Activated CD8-positive, alpha-beta memory T cell treated with anti-CD3 and anti-CD28 coated beads for 24 hours (primary cell): Measurements from ENCODE around the gene POTEI.
A peak's percentile ranks its signal among the peaks of the same experiment; 100 is the strongest.
"Not testable (repeated sequence)": the region's sequence is repeated elsewhere in the genome, so short reads cannot be mapped to it uniquely, and the experiment has no call there.

ENCODE experiments used
- DNase-seq: peaks from one replicate; pipeline ENCODE4 v3.0.0-alpha.2; 2020

The POTEI gene

DNA sequence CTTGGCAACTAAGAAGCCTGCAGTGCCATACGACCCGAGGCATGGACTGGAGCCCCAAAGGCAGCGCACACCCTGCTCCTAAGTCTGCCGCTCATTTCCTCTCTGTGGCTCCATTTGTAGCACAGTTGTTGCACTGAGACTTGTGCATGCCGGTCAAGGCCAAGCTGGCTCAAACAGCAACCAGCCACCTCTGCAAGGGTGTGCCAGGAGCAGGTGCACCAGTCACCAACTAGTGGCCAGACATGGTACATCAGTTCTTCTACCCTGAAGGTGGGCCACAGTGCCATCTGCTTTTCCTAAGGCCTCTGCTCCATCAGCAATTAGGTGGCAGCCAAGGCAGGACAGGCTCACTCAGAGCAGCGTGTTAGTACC is 54.4 kb downstream of the POTEI start:
- not testable (repeated sequence) for DNase-seq

GRCh38 chr2:130453955-130454711 is 55.0 kb downstream of the POTEI start:
- not testable (repeated sequence) for DNase-seq

- not testable (repeated sequence) for DNase-seq
Observed at GRCh38 chr2:130452897-130453296, 56.2 kb downstream of the POTEI start.

DNA sequence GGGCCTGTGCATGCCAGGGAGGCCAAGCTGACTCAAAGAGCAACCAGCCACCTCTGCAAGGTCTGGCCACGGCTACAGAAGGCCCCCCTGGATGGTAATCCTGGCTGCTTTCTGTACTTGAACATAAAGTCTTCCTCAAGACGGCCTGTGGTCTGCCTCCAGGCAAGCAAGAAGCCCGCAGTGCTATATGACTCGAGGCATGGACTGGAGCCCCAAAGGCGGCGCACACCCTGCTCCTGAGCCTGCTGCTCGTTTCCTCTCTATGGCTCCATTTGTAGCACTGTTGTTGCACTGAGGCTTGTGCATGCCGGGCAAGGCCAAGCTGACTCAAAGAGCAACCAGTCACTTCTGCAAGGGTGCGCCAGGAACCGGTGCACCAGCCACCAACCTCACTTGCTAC is 57.3 kb downstream of the POTEI start:
- DNase-seq, result not testable (repeated sequence)

- DNase-seq, result not testable (repeated sequence)
Observed at GRCh38 chr2:130451278-130451677, 57.9 kb downstream of the POTEI start.

- not testable (repeated sequence) for DNase-seq
Observed at GRCh38 chr2:130450366-130450765, 58.8 kb downstream of the POTEI start.

GRCh38 chr2:130427631-130428030 is 81.5 kb downstream of the POTEI start:
- DNase-seq, result peak; percentile 57

- not testable (repeated sequence) for DNase-seq
Observed at GRCh38 chr2:130418845-130419244, 90.3 kb downstream of the POTEI start.

GRCh38 chr2:130416693-130417092 is 92.4 kb downstream of the POTEI start:
- DNase-seq, result not testable (repeated sequence)
